Measurements from ENCODE around the gene LCK. TPM values are rescaled to one million over a fixed set of nuclear protein-coding genes. Genes with fewer than 3 reads are reported as not detected.
"Not testable (repeated sequence)": the region's sequence is repeated elsewhere in the genome, so short reads cannot be mapped to it uniquely, and the experiment has no call there.

Gene LCK
- total RNA-seq, 2 donors from 2014 or later = 208 to 284 TPM

GRCh38 chr1:32289256-32289655 is 38.2 kb downstream of the LCK start:
- Mint-ChIP-seq H3K9me3 (no peaks in the 10 kb centered on the region), H3K27ac (no peak overlapping the region), H3K36me3 (peaks cover 24 to 26% of the 10 kb centered on the region in 2 donors)
- ATAC-seq (no peak), DNase-seq (ENCODE audit: low spot score in 2 of 2) (no peak)

GRCh38 chr1:32291145-32291707 is 40.2 kb downstream of the LCK start:
- H3K9me3 Mint-ChIP-seq = no peaks in the 10 kb centered on the region
- peaks cover 16 to 34% of the 10 kb centered on the region in 2 donors for H3K36me3 Mint-ChIP-seq
- H3K27ac Mint-ChIP-seq = peak overlapping the region; percentile 88 to 98
- ATAC-seq (no peak), DNase-seq (ENCODE audit: low spot score in 2 of 2) (no peak)

GRCh38 chr1:32291708-32292538 is 40.9 kb downstream of the LCK start, which contains the start of gene HDAC1:
Gene HDAC1 (plus strand): TSS chr1:32292083. CDS start chr1:32292170, 87 bp downstream.
- Mint-ChIP-seq H3K36me3 (peaks cover 10 to 34% of the 10 kb centered on the region in 2 donors), H3K9me3 (no peaks in the 10 kb centered on the region), H3K27ac (peak within 1 kb of the TSS; percentile 88 to 98)
- DNase-seq (ENCODE audit: low spot score in 2 of 2) (peak; percentile 98), ATAC-seq (peak; percentile 98 to 99)

- not testable (repeated sequence) for DNase-seq (ENCODE audit: low spot score in 2 of 2); ATAC-seq; H3K27ac Mint-ChIP-seq; H3K9me3 Mint-ChIP-seq
- H3K36me3 Mint-ChIP-seq = peaks cover 0 to 43% of the 10 kb centered on the region in 2 donors
Measured at GRCh38 chr1:32298211-32298610, 47.1 kb downstream of the LCK start.

GRCh38 chr1:32299327-32299726 is 48.3 kb downstream of the LCK start:
- no peaks in the 10 kb centered on the region for H3K9me3 Mint-ChIP-seq
- no peak for ATAC-seq
- no peak for DNase-seq (ENCODE audit: low spot score in 2 of 2)
- peaks cover 8 to 54% of the 10 kb centered on the region in 2 donors for H3K36me3 Mint-ChIP-seq
- peak overlapping the region in 1 of 2 donors; percentile 74 for H3K27ac Mint-ChIP-seq

- Mint-ChIP-seq H3K27ac (peak overlapping the region in 1 of 2 donors; percentile 48), H3K36me3 (peaks cover 14 to 52% of the 10 kb centered on the region in 2 donors), H3K9me3 (no peaks in the 10 kb centered on the region)
- DNase-seq (ENCODE audit: low spot score in 2 of 2) (no peak), ATAC-seq (no peak)
Measured at GRCh38 chr1:32303358-32303757, 52.3 kb downstream of the LCK start.

GRCh38 chr1:32303997-32304622 is 53.0 kb downstream of the LCK start:
- DNase-seq (ENCODE audit: low spot score in 2 of 2) = no peak
- H3K36me3 Mint-ChIP-seq = peaks cover 14 to 52% of the 10 kb centered on the region in 2 donors
- H3K27ac Mint-ChIP-seq = peak overlapping the region; percentile 48 to 66
- ATAC-seq = no peak
- H3K9me3 Mint-ChIP-seq = no peaks in the 10 kb centered on the region

GRCh38 chr1:32305310-32305709 is 54.2 kb downstream of the LCK start:
- Mint-ChIP-seq H3K9me3 (no peaks in the 10 kb centered on the region), H3K36me3 (peaks cover 14 to 52% of the 10 kb centered on the region in 2 donors), H3K27ac (no peak overlapping the region)
- ATAC-seq = no peak
- no peak for DNase-seq (ENCODE audit: low spot score in 2 of 2)

- no peak for DNase-seq (ENCODE audit: low spot score in 2 of 2)
- H3K36me3 Mint-ChIP-seq = peaks cover 14 to 44% of the 10 kb centered on the region in 2 donors
- peak overlapping the region in 1 of 2 donors; percentile 65 for H3K27ac Mint-ChIP-seq
- H3K9me3 Mint-ChIP-seq = no peaks in the 10 kb centered on the region
- ATAC-seq = peak; percentile 48 to 84
Measured at GRCh38 chr1:32307324-32307723, 56.3 kb downstream of the LCK start.

- no peak for ATAC-seq
- H3K27ac Mint-ChIP-seq = peak overlapping the region in 1 of 2 donors; percentile 9
- DNase-seq (ENCODE audit: low spot score in 2 of 2) = no peak
- H3K9me3 Mint-ChIP-seq = no peaks in the 10 kb centered on the region
- H3K36me3 Mint-ChIP-seq = peaks cover 6 to 30% of the 10 kb centered on the region in 2 donors
Measured at GRCh38 chr1:32309960-32310359, 58.9 kb downstream of the LCK start.

GRCh38 chr1:32311709-32312393 is 60.8 kb downstream of the LCK start:
- DNase-seq (ENCODE audit: low spot score in 2 of 2) = no peak
- peak in 1 of 2 donors; percentile 38 for ATAC-seq
- Mint-ChIP-seq H3K36me3 (peaks cover 6 to 21% of the 10 kb centered on the region in 2 donors), H3K27ac (peak overlapping the region in 1 of 2 donors; percentile 48), H3K9me3 (no peaks in the 10 kb centered on the region)

GRCh38 chr1:32316903-32317277 is 65.8 kb downstream of the LCK start:
- H3K36me3 Mint-ChIP-seq = peaks cover 0 to 27% of the 10 kb centered on the region in 2 donors
- ATAC-seq (no peak), DNase-seq (ENCODE audit: low spot score in 2 of 2) (no peak)
- H3K27ac Mint-ChIP-seq = peak overlapping the region in 1 of 2 donors; percentile 12
- H3K9me3 Mint-ChIP-seq = no peaks in the 10 kb centered on the region

- ATAC-seq (no peak), DNase-seq (ENCODE audit: low spot score in 2 of 2) (no peak)
- Mint-ChIP-seq H3K27ac (peak overlapping the region in 1 of 2 donors; percentile 55), H3K9me3 (no peaks in the 10 kb centered on the region), H3K36me3 (peaks cover 0 to 26% of the 10 kb centered on the region in 2 donors)
Measured at GRCh38 chr1:32318127-32318869, 67.2 kb downstream of the LCK start.

- H3K9me3 Mint-ChIP-seq = no peaks in the 10 kb centered on the region
- DNase-seq (ENCODE audit: low spot score in 2 of 2) (no peak), ATAC-seq (peak; percentile 48 to 49)
- H3K27ac Mint-ChIP-seq = peak overlapping the region; percentile 61 to 78
- peaks cover 0 to 17% of the 10 kb centered on the region in 2 donors for H3K36me3 Mint-ChIP-seq
Measured at GRCh38 chr1:32321712-32322291, 70.7 kb downstream of the LCK start.

- peaks cover 4 to 16% of the 10 kb centered on the region in 2 donors for H3K36me3 Mint-ChIP-seq
- no peak overlapping the region for H3K27ac Mint-ChIP-seq
- ATAC-seq (no peak), DNase-seq (ENCODE audit: low spot score in 2 of 2) (no peak)
- no peaks in the 10 kb centered on the region for H3K9me3 Mint-ChIP-seq
Measured at GRCh38 chr1:32327204-32327603, 76.1 kb downstream of the LCK start.

Data from activated naive CD4-positive, alpha-beta T cell treated with anti-CD3 and anti-CD28 coated beads, Interleukin-2, amount 50 U/mL, for 72 hours (primary cell).